Measurements from ENCODE around the gene CCNA2. TPM values are rescaled to one million over a fixed set of nuclear protein-coding genes. Genes with fewer than 3 reads are reported as not detected.
A peak's percentile ranks its signal among the peaks of the same experiment; 100 is the strongest.

Gene CCNA2
- total RNA-seq, 1 experiment from 2014 or later = 89.2 TPM

DNA sequence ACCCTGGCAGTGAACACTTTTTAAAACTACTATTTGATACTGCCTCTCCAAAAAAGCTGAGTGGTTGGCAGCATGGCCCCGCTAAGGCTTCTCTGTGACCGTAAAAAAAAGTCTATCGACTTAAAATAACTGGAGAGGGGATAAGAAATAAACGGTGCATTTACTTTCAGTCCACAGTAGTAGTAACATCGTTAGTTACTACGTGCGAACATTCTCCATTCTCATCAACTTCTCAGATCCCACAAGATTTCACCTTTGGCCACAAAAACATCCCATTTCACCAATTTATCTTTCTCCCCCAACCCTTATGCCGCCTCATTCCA lies 23.1 kb downstream of the CCNA2 start:
- no peaks in the 10 kb centered on the region for H3K79me1 ChIP-seq (ENCODE audit: insufficient read depth, low read depth, low read length, poor library complexity, severe bottlenecking)
- H2BK15ac ChIP-seq (ENCODE audit: low read depth, low read length) = no peak overlapping the region
- H3K4me2 ChIP-seq (ENCODE audit: insufficient read depth, insufficient read length, low read length) = peak overlapping the region; percentile 93
- Mint-ChIP-seq H3K9me3 (no peaks in the 10 kb centered on the region), H3K36me3 (ENCODE audit: insufficient read depth in 1 of 3, low read depth in 3 of 3) (peaks cover 18 to 36% (median 27%) of the 10 kb centered on the region in 3 experiments), H3K27me3 (ENCODE audit: low read depth) (no peaks in the 10 kb centered on the region), H3K4me3 (peak overlapping the region; percentile 91 to 92), H3K4me1 (peaks cover 26 to 36% of the 10 kb centered on the region in 2 experiments), H3K27ac (peak overlapping the region; percentile 97 to 99 (median 97))
- no peaks in the 10 kb centered on the region; the same call in 1 of the 2 replicates for H3K4me1 ChIP-seq (ENCODE audit: insufficient read depth, low read length)
- H2BK120ac ChIP-seq (ENCODE audit: low read depth, low read length, poor library complexity, severe bottlenecking) = peak overlapping the region; percentile 71
- no peaks in the 10 kb centered on the region for H3K27me3 ChIP-seq (ENCODE audit: insufficient read depth, low read length)
- no peak overlapping the region for H2BK12ac ChIP-seq (ENCODE audit: insufficient read length, low read depth, low read length)
- H4K5ac ChIP-seq (ENCODE audit: insufficient read length, low read depth, low read length) = peak overlapping the region; percentile 84
- peak overlapping the region; percentile 58 for H3K56ac ChIP-seq (ENCODE audit: insufficient read length, low read depth, low read length)
- H3T11ph ChIP-seq (ENCODE audit: low read length) = peak overlapping the region; percentile 30
- H4K91ac ChIP-seq (ENCODE audit: insufficient read length, low read depth, low read length) = no peak overlapping the region
- H4K20me1 ChIP-seq (ENCODE audit: control insufficient read depth, insufficient read depth, insufficient read length) = no peaks in the 10 kb centered on the region
- H3K9me3 ChIP-seq (ENCODE audit: control insufficient read depth, low read depth, low read length) = no peaks in the 10 kb centered on the region
- WGBS (ENCODE audit: extremely low coverage, insufficient read length, low lambda C conversion rate) = no CpG with 5 or more reads among the region's 8 CpGs
- no peak overlapping the region for H4K8ac ChIP-seq (replicated peaks; ENCODE audit: insufficient read length, low read depth, low read length)
- peak overlapping the region; percentile 61 for H3K27ac ChIP-seq (ENCODE audit: insufficient read length, low read depth, low read length)
- H3K9ac ChIP-seq (ENCODE audit: extremely low read depth, insufficient read length, low read length) = peak overlapping the region; percentile 91
- H2AFZ ChIP-seq (ENCODE audit: low read length) = no peak overlapping the region
- peaks cover 4% of the 10 kb centered on the region; the same call in 1 of the 2 replicates for H3K79me2 ChIP-seq (ENCODE audit: insufficient read depth, low read length)
- peaks cover 7% of the 10 kb centered on the region for H3K23me2 ChIP-seq (ENCODE audit: insufficient read length, low read depth, low read length, poor library complexity, severe bottlenecking)
- peak overlapping the region; percentile 59; the same call in 1 of the 2 replicates for H3K14ac ChIP-seq (ENCODE audit: insufficient read depth, low read length)
- no peak for DNase-seq
- H3K23ac ChIP-seq (ENCODE audit: insufficient read length, low read depth, low read length) = no peak overlapping the region
- peak overlapping the region; percentile 84 for H3K18ac ChIP-seq (ENCODE audit: insufficient read length, low read depth, low read length)
- peak overlapping the region; percentile 17 for H2BK5ac ChIP-seq (ENCODE audit: insufficient read length, low read length)
- no peak for TF ChIP-seq CTCF (conservative IDR thresholded peaks at IDR 0.05)
- H3K4ac ChIP-seq (ENCODE audit: low read depth, low read length) = no peak overlapping the region; the same call in 1 of the 2 replicates
- H2BK20ac ChIP-seq (ENCODE audit: low read depth, low read length, poor library complexity, severe bottlenecking) = no peak overlapping the region
- H2AK5ac ChIP-seq (ENCODE audit: insufficient read length, low read length) = no peak overlapping the region

All from H9 (cell line).